Smooth muscle cell (in vitro differentiated cells): ENCODE results near the gene ZNF581. TPM values are rescaled to one million over a fixed set of nuclear protein-coding genes. Genes with fewer than 3 reads are reported as not detected.

Source experiments
- DNase-seq: peaks from one replicate; lab custom pipeline; 2025; ENCODE audit not compliant: unreplicated experiment; lab: John Stamatoyannopoulos, UW
- H2AFZ ChIP-seq: fragments of 200-600 bp; sonication (generic); 2 replicates; pipeline ENCODE4 v1.6.0; 2016; ENCODE audit warnings: antibody characterized with exemption, low read depth, mild to moderate bottlenecking
- H3F3A ChIP-seq: fragments of 200-600 bp; sonication (generic); 2 replicates; pipeline ENCODE4 v1.6.0; 2017; ENCODE audit warnings: antibody characterized with exemption, low read depth
- H3K27ac ChIP-seq: fragments of 200-600 bp; sonication (generic); 2 replicates; pipeline ENCODE4 v1.5.1; 2016; ENCODE audit warnings: low read depth, mild to moderate bottlenecking
- H3K27me3 ChIP-seq: fragments of 200-600 bp; sonication (generic); 2 replicates; pipeline ENCODE4 v1.6.1; 2016; ENCODE audit warnings: low read depth, mild to moderate bottlenecking
- H3K36me3 ChIP-seq: fragments of 200-600 bp; sonication (generic); 2 replicates; pipeline ENCODE4 v1.5.1; 2016; ENCODE audit warnings: low read depth
- H3K4me1 ChIP-seq: fragments of 200-600 bp; sonication (generic); 2 replicates; pipeline ENCODE4 v1.5.1; 2016; ENCODE audit warnings: low read depth
- H3K4me2 ChIP-seq: fragments of 200-600 bp; sonication (generic); 2 replicates; pipeline ENCODE4 v1.6.0; 2016; ENCODE audit warnings: mild to moderate bottlenecking
- H3K4me3 ChIP-seq: fragments of 200-600 bp; sonication (generic); 2 replicates; pipeline ENCODE4 v1.5.1; 2016; ENCODE audit warnings: mild to moderate bottlenecking
- H3K79me2 ChIP-seq: fragments of 200-600 bp; sonication (generic); 2 replicates; pipeline ENCODE4 v1.6.0; 2016; ENCODE audit warnings: low read depth, mild to moderate bottlenecking
- H3K9ac ChIP-seq: fragments of 200-600 bp; sonication (generic); 2 replicates; pipeline ENCODE4 v1.6.0; 2016; ENCODE audit warnings: low read depth
- H3K9me3 ChIP-seq: fragments of 200-600 bp; sonication (generic); replicated peaks from 2 replicates; pipeline ENCODE4 v1.5.1; 2016; ENCODE audit warnings: low read depth
- H4K20me1 ChIP-seq: fragments of 200-600 bp; sonication (generic); 2 replicates; pipeline ENCODE4 v1.6.0; 2016; ENCODE audit warnings: low read depth
- CTCF ChIP-seq: fragments of 200-600 bp; sonication (generic); IDR thresholded peaks from 2 replicates; pipeline ENCODE4 v1.5.1; 2017; ENCODE audit warnings: borderline replicate concordance, mild to moderate bottlenecking, antibody characterized with exemption; ENCODE audit not compliant: insufficient read depth, poor library complexity, severe bottlenecking
- WGBS: methylation state at CpG from one replicate; pipeline ENCODE4 v1.1.7; 2016; ENCODE audit warnings: low lambda C conversion rate; 5-methylcytosine and 5-hydroxymethylcytosine counted together
- polyA plus RNA-seq: library from polyadenylated mRNA; unstranded; fragments of >200 nt; fragmentation: Nextera tagmentation; extraction: Ambion mirVana; gene quantifications from 2 replicates; pipeline ENCODE4 v1.2.1, GENCODE V29; 2016
- total RNA-seq: library from RNA; depleted of rRNA; stranded (reverse); fragments of >200 nt; gene quantifications from 2 replicates; pipeline ENCODE4 v1.2.3, GENCODE V29; 2014

ZNF581 gene
- total and polyA plus RNA-seq, 2 experiments from 2014 or later = 10.0 to 21.4 TPM

GRCh38 chr19:55676383-55676782 lies 32.9 kb downstream of the ZNF581 start:
- no peak overlapping the region for H2AFZ ChIP-seq
- H4K20me1 ChIP-seq = peaks cover 77% of the 10 kb centered on the region
- WGBS = 94% methylated on average over 5 of the region's 5 CpGs
- H3K4me2 ChIP-seq = peak overlapping the region; percentile 98
- H3K9me3 ChIP-seq = no peaks in the 10 kb centered on the region
- DNase-seq = no peak
- H3K27ac ChIP-seq = peak overlapping the region; percentile 88
- peak overlapping the region; percentile 87 for H3K4me3 ChIP-seq
- H3K9ac ChIP-seq = peak overlapping the region; percentile 97
- H3F3A ChIP-seq = peaks cover 11% of the 10 kb centered on the region
- no peak for TF ChIP-seq CTCF
- H3K4me1 ChIP-seq = peaks cover 5% of the 10 kb centered on the region
- no peaks in the 10 kb centered on the region for H3K27me3 ChIP-seq
- peaks cover 88% of the 10 kb centered on the region for H3K79me2 ChIP-seq
- no peaks in the 10 kb centered on the region for H3K36me3 ChIP-seq

- DNase-seq = no peak
- Histone ChIP-seq H2AFZ (no peak overlapping the region), H3K4me2 (peak overlapping the region; percentile 98), H3K4me3 (peak overlapping the region; percentile 87), H3F3A (peaks cover 11% of the 10 kb centered on the region), H3K27ac (peak overlapping the region; percentile 88), H3K9me3 (no peaks in the 10 kb centered on the region), H3K27me3 (no peaks in the 10 kb centered on the region), H4K20me1 (peaks cover 77% of the 10 kb centered on the region), H3K9ac (peak overlapping the region; percentile 97), H3K79me2 (peaks cover 88% of the 10 kb centered on the region), H3K4me1 (peaks cover 5% of the 10 kb centered on the region), H3K36me3 (no peaks in the 10 kb centered on the region)
- 79% methylated on average over 7 of the region's 7 CpGs for WGBS
- TF ChIP-seq CTCF = no peak
Observed at GRCh38 chr19:55676889-55677505, 33.5 kb downstream of the ZNF581 start.

GRCh38 chr19:55677572-55678028 lies 34.2 kb downstream of the ZNF581 start:
- no peaks in the 10 kb centered on the region for H3K27me3 ChIP-seq
- H3K27ac ChIP-seq = peak overlapping the region; percentile 88
- peak overlapping the region; percentile 98 for H3K4me2 ChIP-seq
- H3K36me3 ChIP-seq = no peaks in the 10 kb centered on the region
- WGBS = 67% methylated on average over 6 of the region's 6 CpGs
- peaks cover 11% of the 10 kb centered on the region for H3F3A ChIP-seq
- no peak for DNase-seq
- H3K4me3 ChIP-seq = no peak overlapping the region
- H3K79me2 ChIP-seq = peaks cover 88% of the 10 kb centered on the region
- H3K4me1 ChIP-seq = peaks cover 5% of the 10 kb centered on the region
- H3K9ac ChIP-seq = no peak overlapping the region
- H4K20me1 ChIP-seq = peaks cover 77% of the 10 kb centered on the region
- no peak for TF ChIP-seq CTCF
- no peak overlapping the region for H2AFZ ChIP-seq
- H3K9me3 ChIP-seq = no peaks in the 10 kb centered on the region
